HG02759 (cell line): Measurements from ENCODE around the gene CTU1.
A peak's percentile ranks its signal among the peaks of the same experiment; 100 is the strongest.
"Not testable (repeated sequence)": the region's sequence is repeated elsewhere in the genome, so short reads cannot be mapped to it uniquely, and the experiment has no call there.

ENCODE experiments used
- ATAC-seq: cut with Tn5 transposase; IDR thresholded peaks from one replicate; pipeline ENCODE4 v1.9.1; 2021; ENCODE audit warnings: mild to moderate bottlenecking, moderate library complexity; ENCODE audit not compliant: unreplicated experiment

The CTU1 gene

GRCh38 chr19:51108066-51108804 is at the start of gene CTU1:
Gene CTU1, minus strand, starts transcription at chr19:51108409. Its CDS starts 3,840 bp downstream, at chr19:51104569.
- peak; percentile 96 for ATAC-seq

- no peak for ATAC-seq
Observed at GRCh38 chr19:51157265-51157664, 49.1 kb upstream of the CTU1 start.

GRCh38 chr19:51156710-51157109 is 48.5 kb upstream of the CTU1 start:
- no peak for ATAC-seq

GRCh38 chr19:51150627-51151026 is 42.4 kb upstream of the CTU1 start:
- ATAC-seq = no peak

GRCh38 chr19:51148580-51148979 is 40.4 kb upstream of the CTU1 start:
- ATAC-seq = no peak

- ATAC-seq = no peak
Observed at GRCh38 chr19:51147663-51148062, 39.5 kb upstream of the CTU1 start.

GRCh38 chr19:51146751-51147150 is 38.5 kb upstream of the CTU1 start:
- no peak for ATAC-seq

- ATAC-seq = no peak
Observed at GRCh38 chr19:51145916-51146493, 37.8 kb upstream of the CTU1 start.

GRCh38 chr19:51144482-51145045 is 36.4 kb upstream of the CTU1 start:
- ATAC-seq = no peak

- ATAC-seq = no peak
Observed at GRCh38 chr19:51143486-51143885, 35.3 kb upstream of the CTU1 start.

- ATAC-seq = not testable (repeated sequence)
Observed at GRCh38 chr19:51142809-51143475, 34.7 kb upstream of the CTU1 start.

GRCh38 chr19:51142119-51142518 is 33.9 kb upstream of the CTU1 start, which contains the start of gene SIGLEC7:
Gene SIGLEC7, plus strand, starts transcription at chr19:51142301. Its CDS starts 69 bp downstream, at chr19:51142370.
- ATAC-seq = no peak

- no peak for ATAC-seq
Observed at GRCh38 chr19:51141181-51141580, 33.0 kb upstream of the CTU1 start.

- no peak for ATAC-seq
Observed at GRCh38 chr19:51140441-51140840, 32.2 kb upstream of the CTU1 start.

GRCh38 chr19:51139299-51140014 is 31.2 kb upstream of the CTU1 start:
- no peak for ATAC-seq

GRCh38 chr19:51138549-51138979 is 30.4 kb upstream of the CTU1 start:
- no peak for ATAC-seq

- ATAC-seq = no peak
Observed at GRCh38 chr19:51137792-51138425, 29.7 kb upstream of the CTU1 start.

- ATAC-seq = no peak
Observed at GRCh38 chr19:51136851-51137551, 28.8 kb upstream of the CTU1 start.

- ATAC-seq = no peak
Observed at GRCh38 chr19:51135986-51136762, 28.0 kb upstream of the CTU1 start.
